HepG2 (cell line): ENCODE data around the gene SAMD14. TPM values are rescaled to one million over a fixed set of nuclear protein-coding genes. Genes with fewer than 3 reads are reported as not detected.

Experiments
- ATAC-seq: fragments of 200-7000 bp; cut with Tn5 transposase; 3 replicates; pipeline ENCODE4 v1.9.1; 2020; ENCODE audit warnings: mild to moderate bottlenecking, moderate library complexity
- BruUV-seq: library from RNA; stranded (reverse); fragments of 400-500 nt; replicated peaks from 2 replicates; lab custom pipeline; 2021; lab: Mats Ljungman, UMichigan
- CTCF ChIA-PET: fragments of 300-600 bp; formaldehyde crosslinking; extraction: SDS; loops from one replicate; lab custom pipeline; 2021; ENCODE audit warnings: low total read pairs, inconsistent platforms, low intra/inter-chr PET ratio; lab: Yijun Ruan, JAX
- POLR2A ChIA-PET: fragments of 350-600 bp; sonication (Branson Sonifier 250); formaldehyde crosslinking; loops from one replicate; lab custom pipeline; 2020; ENCODE audit warnings: antibody characterized with exemption, inconsistent platforms; lab: Yijun Ruan, JAX
- DNase-seq: peaks from one replicate; pipeline ENCODE4 v3.0.0-alpha.2; 2015; ENCODE audit warnings: low spot score
- FAIRE-seq: peaks from 3 replicates; lab custom pipeline; 2011; peaks lifted over from hg19 to GRCh38; lab: Jason Lieb, UNC
- H2AFZ ChIP-seq: one replicate; pipeline ENCODE4 v1.6.1; 2011; ENCODE audit warnings: low read length, inconsistent platforms
- H3K27ac ChIP-seq: fragments of 300-600 bp; 3 replicates; pipeline ENCODE4 v1.8.0; 2011; ENCODE audit warnings: mixed run types, mild to moderate bottlenecking, mixed read lengths, low read length, inconsistent platforms; ENCODE audit not compliant: insufficient read depth; ENCODE audit errors: extremely low read length
- H3K27me3 ChIP-seq, 2 experiments: fragments of 200-600 bp in 1 of 2; 2 replicates in 1 of 2; 3 replicates in 1 of 2; pipeline versions ENCODE4 v1.6.0 to v1.8.0; 2011; ENCODE audit warnings: low read length in 2 of 2, mild to moderate bottlenecking in 2 of 2, moderate library complexity in 2 of 2, inconsistent platforms in 1 of 2; ENCODE audit not compliant: insufficient read depth in 2 of 2, control insufficient read depth in 1 of 2
- H3K36me3 ChIP-seq, 2 experiments: fragments of 200-600 bp in 1 of 2; replicated peaks in 1 of 2; 2 replicates in 1 of 2; 3 replicates in 1 of 2; pipeline versions ENCODE4 v1.5.1 to v1.8.0; 2011; ENCODE audit warnings: low read length in 2 of 2, inconsistent platforms in 1 of 2; ENCODE audit not compliant: insufficient read depth in 2 of 2, control insufficient read depth in 1 of 2
- H3K4me1 ChIP-seq: 2 replicates; pipeline ENCODE4 v1.5.1; 2012; ENCODE audit warnings: low read length, inconsistent platforms; ENCODE audit not compliant: insufficient read depth
- H3K4me2 ChIP-seq: 2 replicates; pipeline ENCODE4 v1.6.0; 2011; ENCODE audit warnings: low read depth, low read length, inconsistent platforms
- H3K4me3 ChIP-seq, 3 experiments: fragments of 200-600 bp in 1 of 3; sonication (generic), shearing (Covaris generic) in 1 of 3; replicated peaks in 1 of 3; 2 replicates each; pipeline ENCODE4 v1.5.1; 2011 to 2016; ENCODE audit warnings: low read length in 3 of 3, inconsistent platforms in 2 of 3, low read depth in 2 of 3, mild to moderate bottlenecking in 2 of 3, control low read depth in 1 of 3, mixed read lengths in 1 of 3; ENCODE audit not compliant: insufficient read depth in 1 of 3
- H3K79me2 ChIP-seq: one replicate; pipeline ENCODE4 v1.6.1; 2011; ENCODE audit warnings: low read length, inconsistent platforms; ENCODE audit not compliant: insufficient read depth
- H3K9ac ChIP-seq: 2 replicates; pipeline ENCODE4 v1.6.0; 2011; ENCODE audit warnings: mild to moderate bottlenecking, low read depth, low read length, inconsistent platforms; ENCODE audit not compliant: insufficient read depth
- H3K9me3 ChIP-seq: 2 replicates; pipeline ENCODE4 v1.5.1; 2012; ENCODE audit warnings: mild to moderate bottlenecking, low read length
- H4K20me1 ChIP-seq: 2 replicates; pipeline ENCODE4 v1.6.0; 2011; ENCODE audit warnings: inconsistent platforms, mild to moderate bottlenecking, low read length, moderate library complexity; ENCODE audit not compliant: insufficient read depth
- CENPT ChIP-seq: sonication (generic); formaldehyde crosslinking; IDR thresholded peaks from 2 replicates; pipeline ENCODE4 v1.8.0; 2022; ENCODE audit warnings: low read depth, mild to moderate bottlenecking, moderate library complexity, missing genetic modification reagents
- HNF4A ChIP-seq: sonication (generic); formaldehyde crosslinking; IDR thresholded peaks from 2 replicates; pipeline ENCODE4 v1.4.0; 2020; ENCODE audit warnings: missing genetic modification reagents
- MED1 ChIP-seq: sonication (generic); formaldehyde crosslinking; IDR thresholded peaks from 2 replicates; pipeline ENCODE4 v1.4.0; 2020; ENCODE audit warnings: missing genetic modification reagents
- TEAD3 ChIP-seq: optimal IDR thresholded peaks from 2 replicates; pipeline ENCODE3; 2016; ENCODE audit warnings: borderline replicate concordance
- ZFX ChIP-seq: sonication (generic); formaldehyde crosslinking; IDR thresholded peaks from 2 replicates; pipeline ENCODE4 v1.4.0; 2020; ENCODE audit warnings: mild to moderate bottlenecking, low read depth, missing genetic modification reagents, moderate library complexity
- ZNF407 ChIP-seq: sonication (generic); formaldehyde crosslinking; IDR thresholded peaks from one replicate; pipeline ENCODE4 v1.5.1; 2020; ENCODE audit warnings: mild to moderate bottlenecking, missing genetic modification reagents; ENCODE audit errors: not compliant biosample characterization
- ZNF761 ChIP-seq: sonication (generic); formaldehyde crosslinking; conservative IDR thresholded peaks from 2 replicates; pipeline ENCODE4 v1.4.0; 2020; ENCODE audit warnings: mild to moderate bottlenecking, missing genetic modification reagents
- ZNF781 ChIP-seq: sonication (generic); formaldehyde crosslinking; IDR thresholded peaks from 2 replicates; pipeline ENCODE4 v1.5.1; 2020; ENCODE audit warnings: borderline replicate concordance, mild to moderate bottlenecking, missing genetic modification reagents; ENCODE audit errors: not compliant biosample characterization
- WGBS: methylation state at CpG from one replicate; pipeline ENCODE4 v1.1.6; 2017; ENCODE audit warnings: low lambda C conversion rate; 5-methylcytosine and 5-hydroxymethylcytosine counted together
- in situ Hi-C: cut with HindIII; loops from 2 replicates; pipeline ENCODE4 v1.10.0; 2017; ENCODE audit warnings: low pct_unique_long_range_greater_than_20kb; ENCODE audit not compliant: extremely low pct_ligation_motif_present
- intact Hi-C: fragments of 100-400 bp; cut with micrococcal nuclease; formaldehyde crosslinking; loops from one replicate; pipeline ENCODE4 v1.10.0; 2022; ENCODE audit not compliant: unreplicated experiment
- polyA plus RNA-seq, 8 experiments: library from polyadenylated mRNA; depleted of rRNA in 3 of 8; stranded (reverse) in 7 of 8; unstranded in 1 of 8; fragments of >200 nt; fragmentation: Illumina TruSeq in 4 of 8; extraction: Trizol in 4 of 8; gene quantifications; 2 replicates each; pipeline versions ENCODE4 v1.2.1 to v1.2.3, GENCODE V29; 2011 to 2016; ENCODE audit warnings: low read depth in 4 of 8, missing spikeins in 1 of 8, mixed read lengths in 1 of 8; ENCODE audit not compliant: insufficient read depth in 1 of 8
- total RNA-seq, 5 experiments: library from RNA; depleted of rRNA; stranded (reverse); fragments of >200 nt; fragmentation: Illumina TruSeq; extraction: Trizol; gene quantifications; 2 replicates each; pipeline ENCODE4 v1.2.3, GENCODE V29; 2016; ENCODE audit warnings: low read depth in 1 of 5

Gene SAMD14
- total and polyA plus RNA-seq, 2 of the 13 experiments (the other 11 are each of a cell fraction or from before 2014, with no cell fraction given) = 0.07 to 0.22 TPM

GRCh38 chr17:50070908-50071680 lies 58.9 kb downstream of the SAMD14 start:
- intact Hi-C loops (no loop called here), in situ Hi-C loops (no loop called here)
- Histone ChIP-seq H3K9ac (no peak overlapping the region), H3K4me2 (no peak overlapping the region), H3K4me1 (no peaks in the 10 kb centered on the region), H3K27me3 (peaks cover 0 to 20% of the 10 kb centered on the region in 2 experiments; a peak in 2 of 5 replicates), H2AFZ (no peak overlapping the region), H3K36me3 (no peaks in the 10 kb centered on the region), H3K4me3 (no peak overlapping the region), H3K27ac (no peak overlapping the region), H3K79me2 (no peaks in the 10 kb centered on the region), H3K9me3 (no peaks in the 10 kb centered on the region), H4K20me1 (no peaks in the 10 kb centered on the region; the same call in 1 of the 2 replicates)
- DNase-seq (no peak), ATAC-seq (no peak), FAIRE-seq (no peak)
- POLR2A ChIA-PET = no interaction called here
- no TSS peak for BruUV-seq
- WGBS = 68% methylated on average over 15 of the region's 16 CpGs
- CTCF ChIA-PET = no interaction called here
- TF ChIP-seq CENPT (CRISPR knock-in tag) = no peak
- no peak for TF ChIP-seq TEAD3 (CRISPR knock-in tag)
- TF ChIP-seq MED1 (CRISPR knock-in tag) = no peak
- TF ChIP-seq HNF4A (CRISPR knock-in tag) = no peak
- TF ChIP-seq ZNF761 (CRISPR knock-in tag) = no peak
- TF ChIP-seq ZNF781 (CRISPR knock-in tag) = no peak
- no peak for TF ChIP-seq ZNF407
- no peak for TF ChIP-seq ZFX (CRISPR knock-in tag)
